ENCODE results near the gene FTO. TPM values are rescaled to one million over a fixed set of nuclear protein-coding genes. Genes with fewer than 3 reads are reported as not detected.

FTO gene
- total and polyA plus RNA-seq, 7 experiments from 2014 or later = 47.2 to 104 (median 58.3) TPM

DNA sequence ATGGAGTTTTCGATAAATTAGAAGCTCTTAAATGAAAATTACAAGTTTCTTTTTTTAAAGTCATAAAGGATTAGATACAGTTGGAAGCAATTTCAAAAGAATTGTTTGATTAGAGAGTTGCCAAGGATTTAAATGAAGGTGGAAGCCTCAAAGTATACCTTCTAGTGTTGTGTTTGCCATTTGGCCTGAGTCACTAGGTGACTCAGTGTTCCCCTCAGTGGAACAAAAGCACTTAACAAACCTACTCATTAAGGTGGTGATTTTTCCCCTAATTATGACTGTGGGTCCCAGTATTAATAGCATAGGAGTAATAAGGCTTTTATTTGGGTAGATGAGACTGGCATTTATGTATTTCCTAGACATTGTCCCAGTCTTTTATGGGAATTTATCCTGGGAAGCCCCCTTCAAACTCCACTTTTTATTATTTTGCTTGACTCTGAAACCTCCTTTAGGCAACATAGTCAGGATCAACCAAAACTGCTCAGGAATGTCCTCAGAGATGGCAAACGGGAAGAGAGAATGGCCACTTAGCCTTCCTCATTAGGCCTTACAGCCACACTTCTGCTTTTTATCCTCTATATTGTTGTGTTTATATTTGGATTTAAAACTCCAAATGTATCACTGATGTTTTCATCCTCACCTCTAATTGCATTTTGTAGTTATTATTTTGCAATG, 161.0 kb downstream of the FTO start:
- H3K4me3 Mint-ChIP-seq = no peak overlapping the region
- no peaks in the 10 kb centered on the region for H3K4me1 ChIP-seq (ENCODE audit: control insufficient read depth in 2 of 2, insufficient read depth in 2 of 2, low read length in 2 of 2)
- no peaks in the 10 kb centered on the region for H3K27me3 ChIP-seq (ENCODE audit: control insufficient read depth in 2 of 2, insufficient read depth in 2 of 2, low read length in 2 of 2)
- DNase-seq (no peak), ATAC-seq (peak; percentile 32)
- peaks cover 0 to 12% (median 4%) of the 10 kb centered on the region in 7 donors for H3K4me1 Mint-ChIP-seq
- peaks cover 19 to 79% (median 56%) of the 10 kb centered on the region in 5 donors for H3K36me3 Mint-ChIP-seq
- H3K36me3 ChIP-seq (ENCODE audit: control insufficient read depth in 2 of 3, insufficient read depth in 3 of 3, low read length in 3 of 3) = peaks cover 0 to 6% (median 0%) of the 10 kb centered on the region in 3 experiments
- H3K9me3 ChIP-seq (ENCODE audit: control insufficient read depth in 2 of 3, low read length in 3 of 3) = no peaks in the 10 kb centered on the region
- ChIA-PET POLR2A (no interaction called here), CTCF (no interaction called here)
- no peak overlapping the region for H3K27ac Mint-ChIP-seq
- H3K4me3 ChIP-seq (ENCODE audit: low read length) = no peak overlapping the region
- H3K9me3 Mint-ChIP-seq = peaks cover 0 to 22% (median 9%) of the 10 kb centered on the region in 11 donors
- no peaks in the 10 kb centered on the region for H3K27me3 Mint-ChIP-seq
- no peak overlapping the region for H3K27ac ChIP-seq (ENCODE audit: low read depth, low read length)
- intact Hi-C loops (cut with micrococcal nuclease) = no loop called here

DNA sequence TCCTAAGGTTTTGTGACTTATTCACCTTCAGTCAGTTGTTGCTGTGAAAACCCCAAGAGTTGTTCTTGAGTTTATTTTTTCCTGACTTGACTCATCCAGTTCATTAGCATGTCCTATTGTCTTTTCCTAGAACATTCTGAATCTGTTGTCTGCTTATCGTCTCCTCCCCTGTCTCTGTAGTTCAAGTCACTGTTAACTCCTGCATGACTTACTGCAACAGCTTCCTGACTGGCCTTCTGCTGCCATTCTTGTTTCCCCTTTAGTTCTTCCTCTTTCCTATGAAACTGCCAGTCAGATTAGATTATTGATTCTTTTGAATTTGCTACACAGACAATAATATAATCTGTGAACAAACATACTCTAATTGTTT, 161.5 kb downstream of the FTO start:
- Mint-ChIP-seq H3K36me3 (peaks cover 22 to 77% (median 55%) of the 10 kb centered on the region in 5 donors), H3K27me3 (no peaks in the 10 kb centered on the region), H3K4me1 (peaks cover 0 to 12% (median 4%) of the 10 kb centered on the region in 7 donors), H3K27ac (peak overlapping the region in 1 of 9 donors; percentile 29), H3K4me3 (no peak overlapping the region), H3K9me3 (peaks cover 0 to 25% (median 8%) of the 10 kb centered on the region in 11 donors)
- DNase-seq (no peak), ATAC-seq (peak; percentile 50)
- POLR2A ChIA-PET = no interaction called here
- intact Hi-C loops (cut with micrococcal nuclease) = no loop called here
- CTCF ChIA-PET = no interaction called here
- Histone ChIP-seq H3K27me3 (ENCODE audit: control insufficient read depth in 2 of 2, insufficient read depth in 2 of 2, low read length in 2 of 2) (no peaks in the 10 kb centered on the region), H3K4me1 (ENCODE audit: control insufficient read depth in 2 of 2, insufficient read depth in 2 of 2, low read length in 2 of 2) (no peaks in the 10 kb centered on the region), H3K4me3 (ENCODE audit: low read length) (no peak overlapping the region), H3K36me3 (ENCODE audit: control insufficient read depth in 2 of 3, insufficient read depth in 3 of 3, low read length in 3 of 3) (peaks cover 0 to 6% (median 0%) of the 10 kb centered on the region in 3 experiments), H3K9me3 (ENCODE audit: control insufficient read depth in 2 of 3, low read length in 3 of 3) (no peaks in the 10 kb centered on the region), H3K27ac (ENCODE audit: low read depth, low read length) (no peak overlapping the region)

DNA sequence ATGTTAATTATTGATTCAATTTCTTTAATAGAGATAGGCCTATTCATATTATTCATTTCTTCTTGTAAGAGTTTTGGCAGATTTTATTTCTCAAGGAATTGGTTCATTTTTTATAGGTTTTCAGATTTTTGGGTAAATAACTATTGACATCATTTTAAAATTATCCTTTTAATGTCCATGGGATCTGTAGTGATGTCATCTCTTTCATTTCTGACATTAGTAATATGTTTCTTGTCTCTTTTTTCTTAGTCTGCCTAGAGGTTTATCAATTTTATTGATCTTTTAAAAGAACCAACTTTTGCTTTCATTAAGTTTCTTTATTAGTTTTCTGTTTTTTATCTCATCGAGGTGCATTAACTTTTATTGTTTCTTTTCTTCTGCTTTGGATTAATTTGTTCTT, 162.6 kb downstream of the FTO start:
- Histone ChIP-seq H3K27me3 (ENCODE audit: control insufficient read depth in 2 of 2, insufficient read depth in 2 of 2, low read length in 2 of 2) (no peaks in the 10 kb centered on the region), H3K36me3 (ENCODE audit: control insufficient read depth in 2 of 3, insufficient read depth in 3 of 3, low read length in 3 of 3) (peaks cover 0 to 6% (median 0%) of the 10 kb centered on the region in 3 experiments), H3K4me1 (ENCODE audit: control insufficient read depth in 2 of 2, insufficient read depth in 2 of 2, low read length in 2 of 2) (no peaks in the 10 kb centered on the region), H3K27ac (ENCODE audit: low read depth, low read length) (no peak overlapping the region), H3K9me3 (ENCODE audit: control insufficient read depth in 2 of 3, low read length in 3 of 3) (no peaks in the 10 kb centered on the region), H3K4me3 (ENCODE audit: low read length) (no peak overlapping the region)
- DNase-seq (no peak), ATAC-seq (no peak)
- Mint-ChIP-seq H3K36me3 (peaks cover 22 to 82% (median 64%) of the 10 kb centered on the region in 5 donors), H3K4me3 (no peak overlapping the region), H3K27me3 (no peaks in the 10 kb centered on the region), H3K9me3 (peaks cover 2 to 35% (median 17%) of the 10 kb centered on the region in 11 donors), H3K4me1 (peaks cover 0 to 12% (median 4%) of the 10 kb centered on the region in 7 donors), H3K27ac (no peak overlapping the region)
- ChIA-PET POLR2A (no interaction called here), CTCF (no interaction called here)
- intact Hi-C loops (cut with micrococcal nuclease) = no loop called here

DNA sequence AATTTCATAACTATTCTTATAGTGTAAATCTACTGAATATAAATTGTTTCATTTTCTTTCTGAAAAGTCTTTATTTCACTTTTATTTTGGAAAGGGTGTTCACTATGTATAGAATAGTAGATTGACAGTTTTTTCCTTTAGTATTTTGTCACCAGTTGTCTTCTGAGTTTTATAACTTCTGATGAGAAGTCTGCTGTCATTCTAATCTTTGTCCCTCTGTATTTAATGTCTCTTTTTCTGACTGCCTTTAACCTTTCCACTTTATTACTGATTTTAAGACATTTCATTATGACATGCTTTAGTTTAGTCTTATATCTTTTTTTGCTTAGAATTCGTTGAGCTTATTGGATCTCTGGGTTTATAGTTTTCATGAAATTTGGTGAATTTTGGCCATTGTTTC, 166.9 kb downstream of the FTO start:
- no peak overlapping the region for H3K4me3 Mint-ChIP-seq

DNA sequence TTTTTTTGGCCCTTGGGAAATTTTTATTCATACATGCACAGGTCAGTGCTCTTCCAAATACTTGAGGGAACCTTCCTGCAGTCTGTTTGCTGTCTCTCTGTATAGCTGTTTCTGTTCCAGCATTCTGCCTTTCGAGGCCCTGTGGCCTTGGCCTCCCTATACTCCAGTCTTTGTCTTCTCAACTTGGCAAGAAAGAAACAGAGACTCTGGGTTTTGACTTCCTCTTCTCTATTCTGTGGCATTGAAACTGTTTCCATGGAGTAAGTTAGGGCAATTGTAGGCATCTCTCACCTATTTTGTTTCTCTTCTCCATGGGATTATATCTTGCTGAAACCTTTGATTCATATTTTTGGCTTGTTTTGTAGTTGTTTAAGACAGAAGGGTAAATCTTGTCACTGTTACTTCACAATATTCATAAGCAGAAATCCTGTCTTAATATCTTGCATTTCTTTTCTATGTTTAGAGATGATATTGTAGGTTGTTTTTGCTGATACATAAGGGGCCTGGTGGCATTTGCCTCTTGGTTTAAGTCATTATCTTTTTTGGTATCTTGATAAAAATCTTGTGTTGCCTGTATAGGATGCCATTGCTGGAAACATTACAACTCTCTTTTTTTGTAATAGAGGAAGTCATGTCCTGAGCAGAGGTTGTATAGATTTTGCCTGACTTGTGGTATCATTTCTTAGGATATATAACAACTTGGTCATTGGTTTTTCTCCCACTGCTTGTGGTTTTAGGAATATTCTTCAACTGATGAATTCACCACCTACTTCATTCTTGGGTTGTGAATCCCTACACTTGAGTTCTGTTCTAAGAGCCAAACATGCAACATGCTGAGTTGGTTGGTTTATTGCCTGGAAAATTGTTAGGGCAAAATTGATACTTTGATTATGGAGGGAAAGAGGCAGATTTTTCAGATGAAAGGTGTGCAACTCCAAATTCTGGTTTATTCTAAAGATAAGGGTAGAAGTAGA, 168.6 kb downstream of the FTO start:
- Mint-ChIP-seq H3K27me3 (no peaks in the 10 kb centered on the region), H3K27ac (peak overlapping the region in 1 of 9 donors; percentile 16), H3K36me3 (peaks cover 31 to 84% (median 64%) of the 10 kb centered on the region in 5 donors), H3K4me1 (peaks cover 5 to 18% (median 8%) of the 10 kb centered on the region in 7 donors), H3K9me3 (peaks cover 2 to 35% (median 12%) of the 10 kb centered on the region in 11 donors), H3K4me3 (peak overlapping the region in 1 of 10 donors; percentile 7)
- H3K36me3 ChIP-seq (ENCODE audit: control insufficient read depth in 2 of 3, insufficient read depth in 3 of 3, low read length in 3 of 3) = peaks cover 0 to 15% (median 0%) of the 10 kb centered on the region in 3 experiments
- no peaks in the 10 kb centered on the region for H3K9me3 ChIP-seq (ENCODE audit: control insufficient read depth in 2 of 3, low read length in 3 of 3)
- ChIA-PET CTCF (no interaction called here), POLR2A (interaction anchor here (0.6 kb wide), 1 partner anchor 623 kb away, joined by 3 read pairs; no protein-coding TSS in a partner anchor)
- H3K27me3 ChIP-seq (ENCODE audit: control insufficient read depth in 2 of 2, insufficient read depth in 2 of 2, low read length in 2 of 2) = no peaks in the 10 kb centered on the region
- no peak overlapping the region for H3K4me3 ChIP-seq (ENCODE audit: low read length)
- H3K4me1 ChIP-seq (ENCODE audit: control insufficient read depth in 2 of 2, insufficient read depth in 2 of 2, low read length in 2 of 2) = no peaks in the 10 kb centered on the region
- ATAC-seq (no peak), DNase-seq (no peak)
- H3K27ac ChIP-seq (ENCODE audit: low read depth, low read length) = no peak overlapping the region
- intact Hi-C loops (cut with micrococcal nuclease) = no loop called here

More for the DNA sequence above, 166.9 kb downstream of the FTO start:
- H3K4me3 ChIP-seq (ENCODE audit: low read length) = no peak overlapping the region
- intact Hi-C loops (cut with micrococcal nuclease) = no loop called here
- no peaks in the 10 kb centered on the region for H3K27me3 Mint-ChIP-seq
- peaks cover 5 to 18% (median 8%) of the 10 kb centered on the region in 7 donors for H3K4me1 Mint-ChIP-seq
- ChIA-PET CTCF (no interaction called here), POLR2A (no interaction called here)
- no peaks in the 10 kb centered on the region for H3K27me3 ChIP-seq (ENCODE audit: control insufficient read depth in 2 of 2, insufficient read depth in 2 of 2, low read length in 2 of 2)
- H3K9me3 Mint-ChIP-seq = peaks cover 2 to 40% (median 18%) of the 10 kb centered on the region in 11 donors
- ATAC-seq = no peak
- H3K4me1 ChIP-seq (ENCODE audit: control insufficient read depth in 2 of 2, insufficient read depth in 2 of 2, low read length in 2 of 2) = no peaks in the 10 kb centered on the region
- no peak overlapping the region for H3K27ac ChIP-seq (ENCODE audit: low read depth, low read length)
- no peak overlapping the region for H3K27ac Mint-ChIP-seq
- no peaks in the 10 kb centered on the region for H3K9me3 ChIP-seq (ENCODE audit: control insufficient read depth in 2 of 3, low read length in 3 of 3)
- no peak for DNase-seq
- peaks cover 32 to 87% (median 78%) of the 10 kb centered on the region in 5 donors for H3K36me3 Mint-ChIP-seq
- H3K36me3 ChIP-seq (ENCODE audit: control insufficient read depth in 2 of 3, insufficient read depth in 3 of 3, low read length in 3 of 3) = peaks cover 0 to 15% (median 0%) of the 10 kb centered on the region in 3 experiments

DNA sequence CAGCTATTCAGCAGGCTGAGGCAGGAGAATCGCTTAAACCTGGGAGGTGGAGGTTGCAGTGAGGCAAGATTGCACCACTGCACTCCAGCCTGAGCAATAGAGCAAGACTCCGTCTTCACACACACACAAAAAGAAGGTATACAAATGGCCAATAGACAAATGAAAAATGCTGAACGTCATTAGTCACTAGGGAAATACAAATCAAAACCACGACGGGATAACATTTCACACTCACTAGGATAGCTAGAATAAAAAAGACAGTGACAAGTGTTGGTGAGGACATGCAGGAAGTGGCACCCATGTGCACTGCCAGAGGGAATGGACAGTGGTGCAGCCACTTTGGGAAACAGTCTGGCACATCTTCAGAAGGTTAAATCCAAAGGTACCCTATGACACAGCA, 172.9 kb downstream of the FTO start:
- peaks cover 0 to 4% (median 0%) of the 10 kb centered on the region in 11 donors for H3K9me3 Mint-ChIP-seq
- H3K4me1 Mint-ChIP-seq = peaks cover 5 to 18% (median 8%) of the 10 kb centered on the region in 7 donors
- no peaks in the 10 kb centered on the region for H3K27me3 Mint-ChIP-seq
- POLR2A ChIA-PET = no interaction called here
- H3K36me3 Mint-ChIP-seq = peaks cover 16 to 68% (median 41%) of the 10 kb centered on the region in 5 donors
- H3K4me1 ChIP-seq (ENCODE audit: control insufficient read depth in 2 of 2, insufficient read depth in 2 of 2, low read length in 2 of 2) = no peaks in the 10 kb centered on the region
- no peak overlapping the region for H3K4me3 ChIP-seq (ENCODE audit: low read length)
- peaks cover 0 to 33% (median 0%) of the 10 kb centered on the region in 3 experiments for H3K36me3 ChIP-seq (ENCODE audit: control insufficient read depth in 2 of 3, insufficient read depth in 3 of 3, low read length in 3 of 3)
- CTCF ChIA-PET = no interaction called here
- no peak overlapping the region for H3K27ac ChIP-seq (ENCODE audit: low read depth, low read length)
- no peak for DNase-seq
- H3K4me3 Mint-ChIP-seq = no peak overlapping the region
- H3K9me3 ChIP-seq (ENCODE audit: control insufficient read depth in 2 of 3, low read length in 3 of 3) = no peaks in the 10 kb centered on the region
- ATAC-seq = no peak
- H3K27ac Mint-ChIP-seq = no peak overlapping the region
- intact Hi-C loops (cut with micrococcal nuclease) = no loop called here
- no peaks in the 10 kb centered on the region for H3K27me3 ChIP-seq (ENCODE audit: control insufficient read depth in 2 of 2, insufficient read depth in 2 of 2, low read length in 2 of 2)

All from naive thymus-derived CD4-positive, alpha-beta T cell (primary cell).